ENCODE results near the gene SNX11. TPM values are rescaled to one million over a fixed set of nuclear protein-coding genes. Genes with fewer than 3 reads are reported as not detected.

SNX11 gene
- total RNA-seq, 2 donors from 2014 or later, result 15.2 to 16.0 TPM

GRCh38 chr17:48132385-48132784 is 24.8 kb downstream of the SNX11 start:
- no peaks in the 10 kb centered on the region for H3K4me1 ChIP-seq (replicated peaks)
- intact Hi-C loops (cut with DNase I), result loop anchor here (5.0 kb wide), 1 partner anchor 55 kb away; no protein-coding TSS in a partner anchor
- no peaks in the 10 kb centered on the region for H3K27me3 ChIP-seq (replicated peaks; ENCODE audit: insufficient read depth)
- H3K9me3 ChIP-seq, result no peaks in the 10 kb centered on the region
- 72% methylated on average over 5 of the region's 5 CpGs for WGBS
- TF ChIP-seq CTCF (IDR thresholded peaks at IDR 0.05) (no peak), POLR2A (IDR thresholded peaks at IDR 0.05) (no peak), POLR2AphosphoS5 (IDR thresholded peaks at IDR 0.05) (no peak)
- H3K4me3 ChIP-seq, result no peak overlapping the region
- H3K27ac ChIP-seq, result no peak overlapping the region
- no peaks in the 10 kb centered on the region for H3K36me3 ChIP-seq
- no peak for DNase-seq (ENCODE audit: low spot score)

- TF ChIP-seq POLR2AphosphoS5 (IDR thresholded peaks at IDR 0.05), result no peak
- TF ChIP-seq CTCF (IDR thresholded peaks at IDR 0.05), result no peak
- TF ChIP-seq POLR2A (IDR thresholded peaks at IDR 0.05), result no peak
- no peaks in the 10 kb centered on the region for H3K36me3 ChIP-seq
- no peak overlapping the region for H3K4me3 ChIP-seq
- intact Hi-C loops (cut with DNase I), result loop anchor here (5.0 kb wide), 1 partner anchor 58 kb away; no protein-coding TSS in a partner anchor
- H3K27ac ChIP-seq, result no peak overlapping the region
- H3K4me1 ChIP-seq (replicated peaks), result no peaks in the 10 kb centered on the region
- DNase-seq (ENCODE audit: low spot score), result no peak
- 84% methylated on average over 3 of the region's 3 CpGs for WGBS
- H3K9me3 ChIP-seq, result no peaks in the 10 kb centered on the region
- H3K27me3 ChIP-seq (replicated peaks; ENCODE audit: insufficient read depth), result no peaks in the 10 kb centered on the region
These were observed 27.4 kb downstream of the SNX11 start for GRCh38 chr17:48134912-48135480.

GRCh38 chr17:48137656-48138055 is 30.1 kb downstream of the SNX11 start:
- no peak for DNase-seq (ENCODE audit: low spot score)
- Histone ChIP-seq H3K27me3 (replicated peaks; ENCODE audit: insufficient read depth) (no peaks in the 10 kb centered on the region), H3K9me3 (no peaks in the 10 kb centered on the region), H3K4me3 (no peak overlapping the region), H3K36me3 (no peaks in the 10 kb centered on the region), H3K4me1 (replicated peaks) (no peaks in the 10 kb centered on the region), H3K27ac (no peak overlapping the region)
- no peak for TF ChIP-seq POLR2AphosphoS5 (IDR thresholded peaks at IDR 0.05)
- no peak for TF ChIP-seq POLR2A (IDR thresholded peaks at IDR 0.05)
- TF ChIP-seq CTCF (IDR thresholded peaks at IDR 0.05), result no peak
- intact Hi-C loops (cut with DNase I), result no loop called here
- 83% methylated on average over 1 of the region's 1 CpG for WGBS

- H3K4me3 ChIP-seq, result no peak overlapping the region
- no peaks in the 10 kb centered on the region for H3K4me1 ChIP-seq (replicated peaks)
- no peak overlapping the region for H3K27ac ChIP-seq
- no peaks in the 10 kb centered on the region for H3K27me3 ChIP-seq (replicated peaks; ENCODE audit: insufficient read depth)
- no peak for TF ChIP-seq POLR2A (IDR thresholded peaks at IDR 0.05)
- TF ChIP-seq CTCF (IDR thresholded peaks at IDR 0.05), result no peak
- TF ChIP-seq POLR2AphosphoS5 (IDR thresholded peaks at IDR 0.05), result no peak
- DNase-seq (ENCODE audit: low spot score), result no peak
- WGBS, result 56% methylated on average over 2 of the region's 2 CpGs
- intact Hi-C loops (cut with DNase I), result no loop called here
- no peaks in the 10 kb centered on the region for H3K9me3 ChIP-seq
- no peaks in the 10 kb centered on the region for H3K36me3 ChIP-seq
These were observed 32.4 kb downstream of the SNX11 start for GRCh38 chr17:48139944-48140343.

GRCh38 chr17:48143629-48144028 is 36.1 kb downstream of the SNX11 start:
- Histone ChIP-seq H3K9me3 (no peaks in the 10 kb centered on the region), H3K4me3 (no peak overlapping the region), H3K27ac (no peak overlapping the region), H3K4me1 (replicated peaks) (no peaks in the 10 kb centered on the region), H3K36me3 (no peaks in the 10 kb centered on the region), H3K27me3 (replicated peaks; ENCODE audit: insufficient read depth) (no peaks in the 10 kb centered on the region)
- WGBS, result 26% methylated on average over 6 of the region's 6 CpGs
- TF ChIP-seq CTCF (IDR thresholded peaks at IDR 0.05), result no peak
- no peak for TF ChIP-seq POLR2AphosphoS5 (IDR thresholded peaks at IDR 0.05)
- TF ChIP-seq POLR2A (IDR thresholded peaks at IDR 0.05), result no peak
- DNase-seq (ENCODE audit: low spot score), result no peak
- intact Hi-C loops (cut with DNase I), result no loop called here
